Stimulated activated CD4-positive, alpha-beta T cell treated with anti-CD3 and anti-CD28 coated beads, Interleukin-2, amount 100 ng/mL, for 24 hours (primary cell): Measurements from ENCODE around the gene PDE1C.
"Not testable (repeated sequence)": the region's sequence is repeated elsewhere in the genome, so short reads cannot be mapped to it uniquely, and the experiment has no call there.

Source experiments
- DNase-seq, 2 donors: peaks; one replicate each; pipeline ENCODE4 v3.0.0-alpha.2; 2020

Gene PDE1C

DNA sequence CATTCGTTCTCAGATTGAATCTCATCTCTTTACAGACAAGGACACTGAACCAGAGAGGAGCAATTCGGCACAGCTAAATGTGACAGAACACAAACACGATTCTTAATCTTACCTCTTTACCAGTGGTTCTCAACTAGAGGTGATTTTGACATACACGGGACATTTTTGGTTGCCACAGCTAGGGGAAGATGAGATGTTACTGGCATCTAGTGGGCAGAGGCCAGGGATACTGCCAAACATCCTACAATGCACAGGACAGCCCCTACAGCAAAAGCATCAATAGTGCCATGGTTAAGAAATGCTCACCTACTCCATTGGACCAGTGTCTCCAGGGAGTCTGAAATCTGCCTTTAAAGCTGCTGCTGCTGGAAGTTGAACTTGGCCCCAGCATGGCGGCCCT lies 27.3 kb downstream of the PDE1C start:
- no peak for DNase-seq

DNA sequence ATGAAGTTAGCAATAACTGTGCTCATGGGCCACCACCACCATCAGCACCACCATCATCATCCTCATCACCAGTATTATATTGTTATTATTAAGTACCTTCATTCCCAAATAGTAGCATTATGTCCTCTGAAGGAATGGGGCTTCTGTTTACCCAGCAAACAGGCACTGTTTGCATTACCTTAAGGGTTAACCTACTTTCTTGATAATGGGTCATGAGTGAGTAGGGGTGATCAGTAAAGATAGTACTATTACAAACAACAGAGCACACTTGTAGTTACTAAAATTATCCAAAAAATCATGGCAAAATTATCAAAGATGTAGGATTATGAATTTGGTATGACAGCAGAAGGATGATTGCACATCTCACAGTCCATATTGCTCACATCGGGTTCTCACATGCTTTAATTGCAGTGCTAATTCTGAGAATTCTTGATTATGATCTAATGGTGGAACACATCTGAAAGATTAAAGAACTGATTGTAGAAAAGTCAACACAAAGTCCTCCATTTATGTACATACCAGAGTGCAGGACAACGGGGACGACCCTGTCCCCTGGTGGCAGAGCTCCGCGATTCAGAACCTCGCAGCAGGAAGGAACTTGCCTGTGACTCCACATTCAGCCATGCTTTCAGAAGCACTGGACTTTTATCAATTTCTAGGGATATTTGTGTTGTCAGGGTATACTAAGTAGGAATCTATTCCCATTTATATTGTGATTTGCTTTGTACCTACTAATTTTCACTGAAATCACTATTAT lies 31.0 kb downstream of the PDE1C start:
- DNase-seq = no peak

DNA sequence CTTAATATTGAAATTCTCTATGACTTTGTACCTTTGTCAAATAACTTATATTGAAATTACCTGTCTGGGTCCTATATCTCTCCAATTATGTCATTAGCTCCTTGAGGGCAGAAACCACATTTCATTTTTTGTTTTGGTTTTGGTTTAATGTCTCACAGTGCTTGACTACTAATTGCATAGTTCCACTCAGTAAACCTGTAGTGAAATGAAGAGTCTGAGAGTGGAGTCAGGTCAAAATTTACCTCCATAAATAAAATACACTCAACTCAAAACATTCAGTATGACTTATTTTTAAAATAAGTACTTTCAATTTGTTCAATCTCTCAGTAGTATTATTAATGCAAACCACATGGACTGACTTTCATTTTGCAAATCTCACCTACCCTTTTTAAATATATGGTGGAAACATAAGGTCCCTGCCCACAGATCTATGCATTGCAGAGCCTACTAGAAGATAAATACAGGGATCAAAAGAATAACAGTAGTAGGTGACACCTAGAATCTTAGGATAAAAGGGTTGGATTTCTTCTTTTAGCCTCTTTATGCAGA lies 32.5 kb downstream of the PDE1C start:
- DNase-seq = no peak

DNA sequence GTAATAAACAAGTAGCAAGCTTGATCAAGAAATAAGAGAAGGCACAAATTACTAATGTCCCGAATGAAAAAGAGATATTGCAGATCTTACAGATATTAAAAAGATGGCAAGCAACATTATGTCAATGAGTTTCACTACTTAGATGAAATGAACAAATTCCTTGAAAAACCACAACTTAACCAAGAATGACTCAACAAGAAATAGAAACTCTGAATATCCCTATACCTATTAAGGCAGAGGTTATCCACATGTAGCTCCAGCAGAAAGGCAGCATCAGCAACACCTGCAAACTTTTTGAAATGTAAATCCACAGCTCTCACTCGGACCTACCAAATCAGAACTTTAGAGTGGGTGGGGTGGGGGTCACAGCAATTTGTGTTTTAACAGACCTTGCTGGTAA lies 33.6 kb downstream of the PDE1C start:
- no peak for DNase-seq

- DNase-seq = no peak
Measured at GRCh38 chr7:32034052-32034451, 36.2 kb downstream of the PDE1C start.

DNA sequence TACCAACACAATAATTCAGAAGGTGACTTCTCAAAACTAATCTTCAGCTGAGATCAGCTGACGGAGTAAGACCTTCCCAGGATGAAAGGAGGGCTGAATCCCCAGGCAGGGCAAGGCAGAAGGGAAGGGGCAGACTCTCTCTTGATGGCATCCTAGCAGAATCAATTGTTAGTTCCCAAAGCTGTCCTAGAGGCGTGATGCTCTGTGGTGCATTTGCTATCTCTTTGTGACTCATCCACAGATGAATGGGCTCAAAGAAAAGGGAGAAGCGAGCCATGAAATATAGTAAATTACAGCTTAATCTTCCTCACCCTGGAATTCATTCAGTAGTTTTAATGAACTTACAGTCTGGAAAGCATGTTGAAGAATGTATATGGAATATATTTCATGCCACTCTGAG lies 37.2 kb downstream of the PDE1C start:
- DNase-seq = no peak

GRCh38 chr7:32032211-32032610 lies 38.0 kb downstream of the PDE1C start:
- no peak for DNase-seq

GRCh38 chr7:32030904-32031692 lies 39.1 kb downstream of the PDE1C start:
- no peak for DNase-seq

DNA sequence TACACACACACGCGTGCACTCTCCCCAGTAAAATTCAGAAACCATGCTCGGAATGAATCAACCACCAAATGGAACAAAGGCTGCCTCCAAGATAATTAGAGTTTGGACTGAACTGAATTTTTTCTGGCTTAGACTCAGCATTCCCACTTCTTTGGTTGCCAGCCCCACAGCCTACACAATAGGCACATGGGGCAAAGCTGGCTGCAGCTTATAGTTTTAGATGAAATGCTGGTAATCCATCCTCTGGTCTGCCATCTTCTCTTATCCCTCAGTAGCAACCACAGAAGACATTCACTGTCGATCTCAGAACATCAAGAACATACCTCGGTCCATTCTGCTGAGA lies 44.2 kb downstream of the PDE1C start:
- DNase-seq = no peak

DNA sequence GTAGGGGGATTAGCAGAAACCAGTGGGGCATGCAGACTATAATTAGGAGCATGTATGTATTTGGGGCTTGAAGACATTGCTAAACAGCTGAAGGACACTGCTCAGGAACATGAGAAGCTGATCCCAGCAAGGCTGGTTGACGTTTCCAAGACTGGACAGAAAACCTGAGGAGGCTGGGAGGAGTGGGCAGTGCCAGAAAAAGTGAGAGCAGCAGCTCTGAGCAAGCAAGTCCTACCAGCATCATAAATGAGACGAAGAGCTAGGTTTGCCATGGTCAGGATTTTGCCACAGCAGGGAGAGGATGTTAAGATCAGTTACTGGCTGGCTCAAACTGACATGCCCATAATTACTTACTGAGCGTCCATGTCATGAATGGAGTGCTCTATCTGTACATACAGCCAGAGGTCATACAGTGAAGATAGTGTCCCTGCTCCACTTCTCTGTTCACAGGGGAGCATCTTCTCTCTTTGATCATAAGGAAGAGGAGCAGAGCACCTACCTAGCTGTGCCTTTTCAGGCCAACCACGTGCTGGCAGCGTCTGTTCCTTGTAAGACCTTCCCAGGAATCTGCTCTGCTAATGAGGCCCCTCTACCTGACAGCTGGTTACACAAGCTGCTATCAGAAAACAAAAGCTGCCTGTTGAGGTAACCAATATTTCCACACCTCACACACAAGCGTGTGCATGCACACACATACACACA lies 44.7 kb downstream of the PDE1C start:
- no peak for DNase-seq

- DNase-seq = no peak
Measured at GRCh38 chr7:32023376-32023775, 46.8 kb downstream of the PDE1C start.

- no peak for DNase-seq
Measured at GRCh38 chr7:32022966-32023365, 47.2 kb downstream of the PDE1C start.

DNA sequence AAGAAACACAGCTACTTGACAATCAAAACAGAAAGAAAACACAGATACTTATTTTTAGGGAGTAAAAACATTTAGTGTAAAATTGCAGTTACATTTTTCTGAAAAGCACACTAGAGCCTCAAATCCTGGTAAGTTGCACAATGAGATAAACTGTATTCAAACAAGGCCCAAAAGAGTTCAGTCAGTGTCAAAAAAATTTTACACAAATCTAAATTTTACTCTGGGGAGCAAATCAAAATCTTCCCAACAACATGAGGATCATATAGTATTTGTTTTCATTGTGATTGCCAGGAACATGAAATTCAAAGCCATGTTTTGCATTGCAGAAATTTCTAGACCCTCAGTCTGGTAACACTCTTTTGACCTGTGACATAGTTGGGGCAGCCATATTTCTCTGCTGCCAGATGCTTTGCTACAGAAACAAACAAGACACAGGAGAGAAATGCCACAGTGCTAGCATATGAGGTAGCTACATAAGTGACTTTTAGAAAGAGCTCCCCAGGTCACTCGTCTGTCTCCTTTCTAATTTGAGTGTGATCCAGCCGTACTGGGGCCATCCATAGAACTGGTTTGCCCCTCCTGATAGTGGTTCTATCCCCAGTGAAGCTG lies 49.6 kb downstream of the PDE1C start:
- no peak for DNase-seq

DNA sequence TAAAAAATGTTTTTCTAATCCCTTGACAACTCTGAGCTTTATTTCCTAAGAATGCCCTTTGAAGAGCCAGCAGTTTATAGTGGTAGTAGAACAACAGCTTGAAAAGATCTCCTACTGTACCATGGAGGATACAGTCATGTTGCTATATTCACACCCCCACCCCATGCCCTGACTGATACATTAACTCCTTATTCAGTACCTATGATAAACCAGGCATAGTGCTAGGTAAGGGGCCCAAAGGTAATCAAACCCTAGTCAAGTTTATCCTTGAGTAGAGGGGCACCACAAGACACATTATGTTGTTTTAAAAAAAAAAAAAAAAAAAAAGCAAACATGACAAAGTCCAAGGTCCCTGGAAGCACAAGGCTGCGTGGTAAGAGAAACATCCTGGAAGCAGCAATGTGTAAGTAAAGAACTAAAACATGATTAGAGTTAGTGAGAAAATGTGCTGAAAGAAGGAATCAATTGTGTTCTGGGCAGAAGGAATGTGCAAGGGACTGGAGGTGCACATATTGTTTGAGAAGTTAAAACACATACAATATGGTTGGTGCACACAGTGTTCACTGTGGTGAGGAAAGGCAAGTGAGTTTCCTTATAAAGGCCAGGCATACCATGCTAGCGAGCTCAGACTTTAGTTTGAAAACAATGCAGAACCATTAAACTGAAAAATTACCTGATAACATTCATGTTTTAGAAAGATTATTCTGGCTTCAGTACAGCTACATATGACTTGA lies 51.2 kb downstream of the PDE1C start:
- DNase-seq = no peak

DNA sequence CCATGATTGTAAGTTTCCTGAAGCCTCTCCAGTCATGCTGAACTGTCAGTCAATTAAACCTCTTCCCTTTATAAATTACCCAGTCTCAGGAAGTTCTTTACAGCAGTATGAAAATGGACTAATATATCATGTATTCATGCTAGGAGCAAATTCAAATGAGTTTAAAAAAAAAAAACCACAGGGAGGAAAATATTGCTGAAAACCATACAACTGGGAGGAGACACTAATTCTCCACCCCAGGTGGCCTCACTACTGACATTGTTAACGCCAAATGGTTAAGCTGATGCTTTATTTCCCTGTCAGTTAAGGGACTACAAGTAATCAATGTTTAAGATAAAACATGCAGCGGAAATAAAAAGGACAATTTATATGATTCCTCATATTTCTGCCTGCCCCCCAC lies 55.1 kb downstream of the PDE1C start:
- DNase-seq = no peak

- DNase-seq = not testable (repeated sequence)
Measured at GRCh38 chr7:32013471-32013870, 56.7 kb downstream of the PDE1C start.

DNA sequence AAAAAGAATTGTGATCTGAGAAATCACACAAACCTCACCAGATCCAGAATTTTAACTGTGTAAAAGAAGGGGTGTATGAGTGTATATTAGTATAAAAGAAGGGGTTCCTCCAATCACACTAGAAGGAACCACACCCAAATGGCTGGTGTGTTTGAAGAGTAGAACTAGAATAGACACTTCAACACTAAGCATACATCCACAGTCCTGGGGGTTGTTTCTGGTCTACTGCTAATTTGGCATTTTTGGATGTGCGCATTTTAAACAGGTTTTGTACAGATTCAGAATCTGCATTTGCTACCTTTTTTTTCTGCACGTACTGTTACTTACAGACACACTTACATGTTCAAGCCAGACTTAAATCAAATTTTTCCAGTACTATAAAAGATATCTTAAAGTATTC lies 64.6 kb downstream of the PDE1C start:
- no peak for DNase-seq

DNA sequence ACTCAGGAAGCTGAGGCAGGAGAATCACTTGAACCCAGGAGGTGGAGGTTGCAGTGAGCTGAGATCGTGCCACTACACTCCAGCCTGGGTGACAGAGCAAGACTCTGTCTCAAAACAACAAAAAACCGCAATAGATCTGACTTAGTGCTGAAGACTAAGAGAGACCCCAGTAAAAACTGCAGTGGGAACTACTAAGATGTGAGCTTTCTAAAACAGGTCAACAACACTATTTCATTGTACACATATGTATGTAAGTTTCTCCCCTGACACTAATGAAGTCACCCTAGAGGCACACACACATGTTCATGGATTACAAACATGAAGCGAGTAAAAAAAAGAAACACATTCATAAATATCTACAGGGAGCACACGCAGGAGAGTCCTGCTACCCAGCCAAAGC lies 68.3 kb downstream of the PDE1C start:
- no peak for DNase-seq

DNA sequence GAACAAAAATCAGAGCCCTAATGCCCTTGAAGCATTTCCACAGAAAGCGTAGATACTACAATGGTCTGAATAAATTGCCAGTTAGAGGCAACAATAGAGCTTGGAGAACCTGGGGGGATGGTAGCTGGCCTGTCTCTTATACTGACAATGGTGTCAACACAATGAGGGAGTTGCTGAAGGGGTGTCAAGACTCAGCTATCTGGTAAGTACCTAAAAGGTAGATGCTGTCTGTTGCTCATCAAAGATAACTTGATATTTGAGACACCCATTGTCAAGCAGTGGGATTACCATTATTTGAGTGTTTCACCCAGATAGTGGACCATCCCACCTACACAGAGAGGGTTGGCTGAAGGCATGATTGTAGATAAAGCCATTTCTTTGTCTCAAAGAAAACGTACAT lies 72.8 kb downstream of the PDE1C start:
- DNase-seq = no peak

- DNase-seq = no peak
Measured at GRCh38 chr7:31995134-31995533, 75.1 kb downstream of the PDE1C start.

GRCh38 chr7:31991846-31992245 lies 78.4 kb downstream of the PDE1C start:
- no peak for DNase-seq

DNA sequence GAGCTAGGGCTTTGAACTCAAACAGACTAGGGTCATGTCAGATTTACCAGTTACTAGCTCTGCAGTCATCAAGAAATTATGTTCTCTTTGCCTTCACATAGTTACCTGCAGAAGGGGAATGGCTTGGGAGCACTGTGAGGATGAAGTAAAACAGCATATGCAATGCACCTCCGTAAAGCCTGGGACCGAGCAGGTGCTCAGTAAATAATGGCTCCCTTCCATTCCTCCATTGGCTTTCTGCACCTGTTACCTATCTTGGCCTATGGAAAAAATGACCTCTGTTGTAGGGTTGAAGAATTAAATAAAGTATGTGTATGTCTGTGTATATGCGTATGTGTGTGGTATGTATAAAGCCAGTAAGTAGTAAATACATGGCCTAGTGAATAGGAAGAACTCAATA lies 78.8 kb downstream of the PDE1C start:
- no peak for DNase-seq
